BLaER1 treated with 17β-estradiol and CSF1 and Interleukin-3, amounts not matched to agents 10 nM and 100 nM (cell line): ENCODE measurements around the gene PTPRT.

Experiments used
- H3K27ac ChIP-seq, 11 experiments: shearing (Covaris generic); formaldehyde crosslinking; 2 replicates each; pipeline ENCODE4 v1.8.1; 2022
- H3K27me3 ChIP-seq, 11 experiments: shearing (Covaris generic); formaldehyde crosslinking; 2 replicates each; pipeline ENCODE4 v1.8.1; 2022
- H3K36me3 ChIP-seq, 11 experiments: shearing (Covaris generic); formaldehyde crosslinking; 2 replicates each; pipeline ENCODE4 v1.8.1; 2022
- H3K4me1 ChIP-seq, 10 experiments: shearing (Covaris generic); formaldehyde crosslinking; 2 replicates each; pipeline ENCODE4 v1.8.1; 2022
- H3K4me2 ChIP-seq, 11 experiments: shearing (Covaris generic); formaldehyde crosslinking; 2 replicates each; pipeline ENCODE4 v1.8.1; 2022
- H3K4me3 ChIP-seq, 10 experiments: shearing (Covaris generic); formaldehyde crosslinking; 2 replicates each; pipeline ENCODE4 v1.8.1; 2022
- H3K9ac ChIP-seq, 11 experiments: shearing (Covaris generic); formaldehyde crosslinking; 2 replicates each; pipeline ENCODE4 v1.8.1; 2022
- H3K9me3 ChIP-seq, 11 experiments: shearing (Covaris generic); formaldehyde crosslinking; replicated peaks in 1 of 11; 2 replicates each; pipeline ENCODE4 v1.8.1; 2022
- H4K20me1 ChIP-seq, 11 experiments: shearing (Covaris generic); formaldehyde crosslinking; 2 replicates each; pipeline ENCODE4 v1.8.1; 2022
- Cebpa-rat ChIP-seq, 11 experiments: shearing (Covaris generic); IDR thresholded peaks; 2 replicates each; pipeline ENCODE4 v1.8.1; 2022

The PTPRT gene

DNA sequence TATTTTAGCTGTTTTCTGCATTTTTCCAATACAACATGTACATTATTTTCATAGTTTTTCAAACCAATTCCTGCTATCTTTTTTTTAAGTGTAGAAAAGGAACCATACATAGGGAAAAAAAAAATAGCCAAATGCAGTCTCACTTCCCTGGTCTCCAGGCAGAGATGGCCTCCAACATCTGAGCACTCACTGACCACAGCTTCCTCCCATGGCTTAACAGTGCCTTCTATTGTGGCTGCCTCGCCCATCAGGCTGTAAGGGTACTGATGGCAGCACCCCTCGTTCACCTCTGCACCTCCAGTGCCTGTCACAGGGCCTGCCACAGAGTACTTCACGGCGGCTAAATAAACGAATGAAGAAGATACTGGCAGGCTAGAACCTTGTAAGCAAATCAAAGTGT, 591.1 kb downstream of the PTPRT start:
- H3K4me2 ChIP-seq = peak overlapping the region; percentile 13 to 60 (median 26); a peak in 17 of 22 replicates
- H3K4me1 ChIP-seq = peaks cover 6 to 32% (median 8%) of the 10 kb centered on the region in 10 experiments; a peak in 18 of 20 replicates
- no peaks in the 10 kb centered on the region for H3K27me3 ChIP-seq
- no peaks in the 10 kb centered on the region for H3K36me3 ChIP-seq
- no peak overlapping the region for H3K9ac ChIP-seq
- TF ChIP-seq Cebpa-rat (IDR thresholded peaks at IDR 0.05) = no peak
- H3K4me3 ChIP-seq = no peak overlapping the region
- H3K9me3 ChIP-seq = no peaks in the 10 kb centered on the region
- no peak overlapping the region for H3K27ac ChIP-seq
- no peaks in the 10 kb centered on the region for H4K20me1 ChIP-seq

DNA sequence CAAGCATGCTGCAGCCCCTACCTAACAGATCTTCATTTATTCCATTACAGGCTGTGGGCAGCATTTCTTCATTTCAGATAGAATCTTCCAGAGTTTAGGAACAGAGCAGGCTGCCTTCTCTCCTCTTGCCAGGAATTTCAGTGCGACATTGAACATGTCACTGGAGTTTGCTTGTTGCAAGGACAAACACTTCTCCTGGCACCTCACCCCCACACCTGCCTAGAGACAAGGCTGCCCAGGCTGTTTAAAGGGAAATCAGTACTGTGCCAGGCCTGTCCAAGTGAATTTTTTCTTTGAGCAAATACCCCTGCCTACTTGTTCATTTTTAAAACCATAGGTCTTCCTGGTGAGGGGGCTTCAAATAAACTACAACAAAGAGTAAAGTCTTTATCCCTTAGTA, 594.1 kb downstream of the PTPRT start:
- Histone ChIP-seq H3K4me2 (no peak overlapping the region), H4K20me1 (no peaks in the 10 kb centered on the region), H3K9me3 (no peaks in the 10 kb centered on the region), H3K4me1 (peaks cover 6 to 18% (median 8%) of the 10 kb centered on the region in 10 experiments; a peak in 18 of 20 replicates), H3K27ac (no peak overlapping the region), H3K9ac (no peak overlapping the region), H3K27me3 (no peaks in the 10 kb centered on the region), H3K4me3 (no peak overlapping the region), H3K36me3 (no peaks in the 10 kb centered on the region)
- TF ChIP-seq Cebpa-rat (IDR thresholded peaks at IDR 0.05) = no peak

DNA sequence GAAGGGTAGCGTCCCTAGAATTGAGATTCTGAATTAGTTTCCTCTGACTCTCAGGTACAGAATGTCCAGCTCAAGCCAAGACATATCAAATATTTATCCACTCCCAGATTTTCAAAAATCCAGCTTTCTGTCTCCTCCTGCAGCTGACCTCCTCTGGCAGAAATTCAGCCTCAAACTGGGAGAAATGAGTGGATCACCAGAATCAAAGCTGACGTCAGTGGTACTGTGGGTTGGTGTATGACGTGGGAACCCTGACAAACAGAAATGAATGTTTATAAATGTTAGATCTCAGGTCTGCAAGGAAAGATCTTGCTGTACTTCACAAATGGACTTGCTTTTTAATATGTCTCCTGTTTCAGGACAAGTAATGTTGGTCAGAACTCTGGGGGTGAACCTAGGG, 595.0 kb downstream of the PTPRT start:
- H3K9me3 ChIP-seq = no peaks in the 10 kb centered on the region
- H3K4me3 ChIP-seq = no peak overlapping the region
- H3K4me2 ChIP-seq = no peak overlapping the region
- no peaks in the 10 kb centered on the region for H4K20me1 ChIP-seq
- H3K27ac ChIP-seq = no peak overlapping the region
- no peaks in the 10 kb centered on the region for H3K27me3 ChIP-seq
- no peak overlapping the region for H3K9ac ChIP-seq
- peaks cover 6 to 18% (median 8%) of the 10 kb centered on the region in 10 experiments; a peak in 18 of 20 replicates for H3K4me1 ChIP-seq
- no peaks in the 10 kb centered on the region for H3K36me3 ChIP-seq
- no peak for TF ChIP-seq Cebpa-rat (IDR thresholded peaks at IDR 0.05)

DNA sequence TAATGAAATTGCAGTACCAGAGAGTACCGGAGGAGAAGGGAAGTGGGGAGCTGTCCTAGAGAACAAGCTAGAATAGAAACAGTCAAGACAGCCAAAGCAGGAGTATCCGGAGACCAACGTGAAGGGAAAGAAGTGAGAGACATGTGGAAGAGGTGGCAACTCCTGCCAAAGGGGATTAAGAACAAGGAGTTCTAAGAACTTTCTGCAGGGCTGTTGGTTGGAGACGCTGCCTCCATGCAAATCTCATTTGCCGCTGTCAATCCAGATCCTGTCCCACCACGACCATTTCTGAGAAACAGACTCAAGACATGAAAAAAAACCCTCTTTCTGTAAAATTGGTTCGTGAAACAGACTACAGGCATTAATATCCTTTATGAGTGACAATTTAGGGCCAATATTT, 595.7 kb downstream of the PTPRT start:
- Histone ChIP-seq H4K20me1 (no peaks in the 10 kb centered on the region), H3K27ac (no peak overlapping the region), H3K4me1 (peaks cover 5 to 14% (median 8%) of the 10 kb centered on the region in 10 experiments; a peak in 18 of 20 replicates), H3K36me3 (no peaks in the 10 kb centered on the region), H3K4me2 (no peak overlapping the region), H3K4me3 (no peak overlapping the region), H3K27me3 (no peaks in the 10 kb centered on the region), H3K9ac (no peak overlapping the region), H3K9me3 (no peaks in the 10 kb centered on the region)
- no peak for TF ChIP-seq Cebpa-rat (IDR thresholded peaks at IDR 0.05)

DNA sequence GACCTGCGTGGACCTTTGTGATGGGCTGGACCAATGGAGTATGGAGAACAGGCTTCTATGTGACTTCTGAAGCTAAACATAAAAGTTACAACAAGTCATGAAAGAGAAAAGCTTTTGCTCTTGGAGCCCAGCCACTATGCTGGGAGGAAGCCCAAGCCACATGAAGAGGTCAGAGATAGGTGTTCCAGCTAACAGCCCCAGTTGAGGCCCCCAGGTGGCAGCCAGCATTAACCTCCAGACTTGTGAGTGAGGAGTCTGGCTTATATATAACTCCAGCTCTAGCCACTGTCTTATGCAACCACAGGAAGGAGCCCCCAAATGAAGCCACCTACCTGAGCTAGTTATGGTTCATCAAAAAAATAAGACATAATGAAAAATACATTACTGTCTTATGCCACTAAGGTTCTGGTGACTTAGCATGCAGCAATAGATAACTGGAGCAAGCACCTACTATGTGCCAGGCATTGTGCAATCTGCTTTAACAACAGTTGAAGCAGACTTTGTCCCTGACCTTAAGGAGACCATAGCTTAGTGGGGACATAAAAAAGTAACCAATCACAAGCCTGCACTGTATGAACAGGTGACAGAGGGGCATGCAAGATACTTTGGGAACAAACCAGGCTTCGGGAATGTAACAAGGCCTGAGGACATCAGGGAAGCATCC, 599.6 kb downstream of the PTPRT start:
- Histone ChIP-seq H3K4me3 (no peak overlapping the region), H3K9ac (no peak overlapping the region), H3K27me3 (no peaks in the 10 kb centered on the region), H3K4me2 (no peak overlapping the region), H4K20me1 (no peaks in the 10 kb centered on the region), H3K9me3 (no peaks in the 10 kb centered on the region), H3K36me3 (no peaks in the 10 kb centered on the region), H3K4me1 (0 out of 20 replicates have a peak, but pooled peaks cover 0 to 2% (median 0%) of the 10 kb centered on the region in 10 experiments), H3K27ac (no peak overlapping the region)
- no peak for TF ChIP-seq Cebpa-rat (IDR thresholded peaks at IDR 0.05)

DNA sequence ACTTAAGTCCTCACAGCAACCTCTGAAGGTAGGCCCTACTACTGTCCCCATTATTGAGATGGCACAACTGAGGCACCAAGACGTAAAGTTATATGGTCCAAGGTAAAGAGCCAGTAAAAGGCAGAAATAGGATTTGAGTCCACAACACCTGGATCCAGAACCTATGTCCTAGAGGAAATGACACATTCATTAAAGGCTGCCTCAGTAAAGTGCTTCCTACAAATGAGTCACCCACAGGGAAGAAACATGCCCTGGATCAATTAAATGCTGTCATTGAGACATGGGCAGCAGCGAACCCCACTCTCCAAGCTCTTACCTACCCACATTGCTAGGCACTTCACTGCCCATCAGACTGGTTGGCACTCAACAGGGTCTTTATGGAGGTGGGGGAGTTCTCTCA, 600.9 kb downstream of the PTPRT start:
- Histone ChIP-seq H3K4me3 (no peak overlapping the region), H3K4me2 (no peak overlapping the region), H3K9ac (no peak overlapping the region), H3K9me3 (no peaks in the 10 kb centered on the region), H3K27ac (no peak overlapping the region), H3K27me3 (no peaks in the 10 kb centered on the region), H4K20me1 (no peaks in the 10 kb centered on the region), H3K4me1 (0 out of 20 replicates have a peak, but pooled peaks cover 0 to 2% (median 0%) of the 10 kb centered on the region in 10 experiments), H3K36me3 (no peaks in the 10 kb centered on the region)
- no peak for TF ChIP-seq Cebpa-rat (IDR thresholded peaks at IDR 0.05)

DNA sequence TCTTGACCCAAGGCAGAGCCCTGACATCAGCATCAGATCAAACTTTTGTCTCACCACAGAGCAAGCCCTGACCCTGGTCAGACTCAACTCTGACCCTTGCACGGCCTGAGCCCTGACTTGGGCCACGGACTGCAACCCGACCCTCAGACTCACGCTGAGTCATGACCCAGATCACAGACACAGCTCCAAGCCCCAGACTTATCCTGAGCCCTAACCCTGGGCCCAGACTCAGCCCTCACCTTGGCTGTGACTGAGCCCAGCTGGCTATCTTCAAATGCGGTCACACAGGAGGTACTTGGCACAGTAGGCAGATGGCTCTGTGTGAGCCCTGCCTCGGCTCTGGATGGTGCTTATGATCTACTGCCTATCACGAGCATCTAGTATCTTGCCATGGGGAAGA, 602.3 kb downstream of the PTPRT start:
- Histone ChIP-seq H3K9ac (no peak overlapping the region), H3K9me3 (no peaks in the 10 kb centered on the region), H3K4me1 (0 out of 20 replicates have a peak, but pooled peaks cover 0 to 2% (median 0%) of the 10 kb centered on the region in 10 experiments), H3K4me3 (no peak overlapping the region), H3K36me3 (no peaks in the 10 kb centered on the region), H3K27ac (no peak overlapping the region), H3K27me3 (no peaks in the 10 kb centered on the region), H3K4me2 (no peak overlapping the region), H4K20me1 (no peaks in the 10 kb centered on the region)
- no peak for TF ChIP-seq Cebpa-rat (IDR thresholded peaks at IDR 0.05)

DNA sequence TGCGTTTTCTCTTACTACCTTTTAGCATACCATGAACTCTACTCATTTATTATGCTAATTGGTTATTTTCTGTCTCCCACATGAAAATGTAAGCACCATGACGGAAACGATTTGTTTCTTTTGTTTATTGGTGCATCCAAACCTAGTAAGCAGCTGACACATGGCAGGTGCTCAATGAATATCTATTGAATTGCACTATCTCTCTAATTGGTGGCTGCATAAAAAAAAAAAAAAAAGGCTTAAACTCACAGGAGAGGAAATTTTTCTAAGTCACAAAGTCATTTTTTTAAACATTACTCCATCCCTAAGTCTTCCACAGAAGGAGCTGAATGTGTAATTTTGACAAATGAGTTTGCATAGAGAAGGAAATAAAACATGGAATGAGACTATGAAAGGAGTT, 608.4 kb downstream of the PTPRT start:
- no peaks in the 10 kb centered on the region for H3K36me3 ChIP-seq
- H3K9ac ChIP-seq = no peak overlapping the region
- no peaks in the 10 kb centered on the region for H3K27me3 ChIP-seq
- H3K4me3 ChIP-seq = no peak overlapping the region
- H3K4me1 ChIP-seq = peaks cover 0 to 21% (median 14%) of the 10 kb centered on the region in 10 experiments; a peak in 13 of 20 replicates
- H3K27ac ChIP-seq = no peak overlapping the region
- no peak overlapping the region for H3K4me2 ChIP-seq
- no peak for TF ChIP-seq Cebpa-rat (IDR thresholded peaks at IDR 0.05)
- no peaks in the 10 kb centered on the region for H4K20me1 ChIP-seq
- H3K9me3 ChIP-seq = 0 out of 22 replicates have a peak, but pooled peaks cover 0 to 4% (median 0%) of the 10 kb centered on the region in 11 experiments

DNA sequence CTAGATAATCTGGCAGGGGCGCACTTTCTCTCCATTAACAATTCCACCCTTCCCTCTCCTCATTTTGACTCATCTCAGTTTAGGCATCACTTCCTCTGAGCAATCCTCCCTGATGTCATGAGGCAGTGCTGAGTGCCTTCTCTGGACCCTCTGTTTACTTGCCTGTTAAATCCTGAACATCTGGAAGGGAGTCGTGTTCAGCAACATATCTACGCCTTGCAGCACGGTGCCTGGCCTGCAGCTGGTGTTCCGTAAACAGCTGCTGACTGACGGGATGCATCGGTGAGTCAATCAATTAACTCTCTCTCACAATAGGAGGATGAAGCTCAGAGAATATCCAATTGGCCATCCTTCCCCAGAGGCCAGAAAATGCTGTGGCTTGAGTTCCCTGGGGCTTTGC, 613.5 kb downstream of the PTPRT start:
- peaks cover 0 to 11% (median 0%) of the 10 kb centered on the region in 11 experiments; a peak in 4 of 22 replicates for H3K9me3 ChIP-seq
- no peak overlapping the region for H3K4me3 ChIP-seq
- no peaks in the 10 kb centered on the region for H3K27me3 ChIP-seq
- H3K36me3 ChIP-seq = no peaks in the 10 kb centered on the region
- H3K4me1 ChIP-seq = peaks cover 0 to 22% (median 14%) of the 10 kb centered on the region in 10 experiments; a peak in 13 of 20 replicates
- H4K20me1 ChIP-seq = no peaks in the 10 kb centered on the region
- no peak overlapping the region for H3K9ac ChIP-seq
- H3K27ac ChIP-seq = no peak overlapping the region
- H3K4me2 ChIP-seq = peak overlapping the region in 3 of 11 experiments; percentile 71 to 84 (median 81); a peak in 5 of 22 replicates
- no peak for TF ChIP-seq Cebpa-rat (IDR thresholded peaks at IDR 0.05)
